GM12875 (cell line): Measurements from ENCODE around the gene DEXI.

Source experiments
- H3K4me3 ChIP-seq: one replicate; pipeline ENCODE4 v1.5.1; 2011; ENCODE audit warnings: low read depth, low read length, control low read depth
- TF ChIP-seq, protein P1 (sequence below): IDR thresholded peaks from 2 replicates; pipeline ENCODE4 v1.5.1; 2011; ENCODE audit warnings: low read depth, mild to moderate bottlenecking, control low read depth, inconsistent platforms, low read length, moderate library complexity, borderline replicate concordance; ENCODE audit not compliant: insufficient read depth

Gene DEXI

DNA sequence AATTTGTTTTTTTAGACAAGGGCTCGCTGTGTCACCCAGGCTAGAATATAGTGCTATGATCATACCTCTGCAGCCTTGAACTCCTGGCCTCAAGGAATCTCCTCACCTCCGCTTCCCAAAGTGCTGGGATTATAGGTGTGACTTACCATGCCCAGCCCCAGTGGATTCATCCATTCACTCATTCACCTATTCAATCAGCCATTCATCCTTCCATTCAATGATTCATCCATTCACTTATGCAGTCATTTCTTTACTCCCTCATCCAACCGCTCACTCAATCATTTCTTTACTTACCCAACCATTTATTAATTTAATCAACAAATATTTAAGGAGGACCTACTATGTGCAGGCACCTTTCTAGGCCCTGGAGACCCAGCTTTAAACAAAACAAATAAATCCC is 25.7 kb downstream of the DEXI start:
- TF ChIP-seq, protein P1, sequence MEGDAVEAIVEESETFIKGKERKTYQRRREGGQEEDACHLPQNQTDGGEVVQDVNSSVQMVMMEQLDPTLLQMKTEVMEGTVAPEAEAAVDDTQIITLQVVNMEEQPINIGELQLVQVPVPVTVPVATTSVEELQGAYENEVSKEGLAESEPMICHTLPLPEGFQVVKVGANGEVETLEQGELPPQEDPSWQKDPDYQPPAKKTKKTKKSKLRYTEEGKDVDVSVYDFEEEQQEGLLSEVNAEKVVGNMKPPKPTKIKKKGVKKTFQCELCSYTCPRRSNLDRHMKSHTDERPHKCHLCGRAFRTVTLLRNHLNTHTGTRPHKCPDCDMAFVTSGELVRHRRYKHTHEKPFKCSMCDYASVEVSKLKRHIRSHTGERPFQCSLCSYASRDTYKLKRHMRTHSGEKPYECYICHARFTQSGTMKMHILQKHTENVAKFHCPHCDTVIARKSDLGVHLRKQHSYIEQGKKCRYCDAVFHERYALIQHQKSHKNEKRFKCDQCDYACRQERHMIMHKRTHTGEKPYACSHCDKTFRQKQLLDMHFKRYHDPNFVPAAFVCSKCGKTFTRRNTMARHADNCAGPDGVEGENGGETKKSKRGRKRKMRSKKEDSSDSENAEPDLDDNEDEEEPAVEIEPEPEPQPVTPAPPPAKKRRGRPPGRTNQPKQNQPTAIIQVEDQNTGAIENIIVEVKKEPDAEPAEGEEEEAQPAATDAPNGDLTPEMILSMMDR = no peak
- H3K4me3 ChIP-seq = no peak overlapping the region

- no peak overlapping the region for H3K4me3 ChIP-seq
- TF ChIP-seq, protein P1 = no peak
Observed at GRCh38 chr16:10911267-10911666, 31.0 kb downstream of the DEXI start.

GRCh38 chr16:10907757-10908045 is 34.6 kb downstream of the DEXI start:
- TF ChIP-seq, protein P1 = no peak
- H3K4me3 ChIP-seq = no peak overlapping the region

- TF ChIP-seq, protein P1 = no peak
Observed at GRCh38 chr16:10906914-10907756, 35.1 kb downstream of the DEXI start.

DNA sequence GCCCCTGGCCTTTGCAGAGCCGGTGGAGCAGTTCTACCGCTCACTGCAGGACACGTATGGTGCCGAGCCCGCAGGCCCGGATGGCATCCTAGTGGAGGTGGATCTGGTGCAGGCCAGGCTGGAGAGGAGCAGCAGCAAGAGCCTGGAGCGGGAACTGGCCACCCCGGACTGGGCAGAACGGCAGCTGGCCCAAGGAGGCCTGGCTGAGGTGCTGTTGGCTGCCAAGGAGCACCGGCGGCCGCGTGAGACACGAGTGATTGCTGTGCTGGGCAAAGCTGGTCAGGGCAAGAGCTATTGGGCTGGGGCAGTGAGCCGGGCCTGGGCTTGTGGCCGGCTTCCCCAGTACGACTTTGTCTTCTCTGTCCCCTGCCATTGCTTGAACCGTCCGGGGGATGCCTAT is 35.8 kb downstream of the DEXI start:
- H3K4me3 ChIP-seq = no peak overlapping the region
- TF ChIP-seq, protein P1 = no peak

More at GRCh38 chr16:10906914-10907756, 35.1 kb downstream of the DEXI start:
- H3K4me3 ChIP-seq = no peak overlapping the region

GRCh38 chr16:10902999-10903398 is 39.3 kb downstream of the DEXI start:
- TF ChIP-seq, protein P1 = no peak
- H3K4me3 ChIP-seq = no peak overlapping the region

- no peak overlapping the region for H3K4me3 ChIP-seq
- TF ChIP-seq, protein P1 = no peak
Observed at GRCh38 chr16:10897134-10897533, 45.1 kb downstream of the DEXI start.
